ENCODE measurements around the gene ADAMTSL3. TPM values are rescaled to one million over a fixed set of nuclear protein-coding genes. Genes with fewer than 3 reads are reported as not detected.

The ADAMTSL3 gene
- total RNA-seq, 1 donor from 2014 or later: 13.2 TPM

- Mint-ChIP-seq H3K36me3 (no peaks in the 10 kb centered on the region), H3K27ac (no peak overlapping the region), H3K9me3 (peaks cover 4% of the 10 kb centered on the region), H3K4me1 (no peaks in the 10 kb centered on the region), H3K4me3 (no peak overlapping the region), H3K27me3 (ENCODE audit: low read depth) (peaks cover 13% of the 10 kb centered on the region)
- DNase-seq (ENCODE audit: low spot score in 2 of 2, unreplicated experiment in 2 of 2): no peak
- TF ChIP-seq CTCF (IDR thresholded peaks at IDR 0.05; ENCODE audit: unreplicated experiment): no peak
Measured at GRCh38 chr15:83943043-83943442, 289.1 kb downstream of the ADAMTSL3 start.

- Mint-ChIP-seq H3K9me3 (peaks cover 4% of the 10 kb centered on the region), H3K27me3 (ENCODE audit: low read depth) (peaks cover 10% of the 10 kb centered on the region), H3K4me1 (no peaks in the 10 kb centered on the region), H3K27ac (no peak overlapping the region), H3K4me3 (no peak overlapping the region), H3K36me3 (no peaks in the 10 kb centered on the region)
- DNase-seq (ENCODE audit: low spot score in 2 of 2, unreplicated experiment in 2 of 2): no peak
- no peak for TF ChIP-seq CTCF (IDR thresholded peaks at IDR 0.05; ENCODE audit: unreplicated experiment)
Measured at GRCh38 chr15:83943849-83944404, 290.0 kb downstream of the ADAMTSL3 start.

GRCh38 chr15:83947156-83947555 is 293.2 kb downstream of the ADAMTSL3 start:
- no peak for TF ChIP-seq CTCF (IDR thresholded peaks at IDR 0.05; ENCODE audit: unreplicated experiment)
- Mint-ChIP-seq H3K27me3 (ENCODE audit: low read depth) (peaks cover 12% of the 10 kb centered on the region), H3K36me3 (no peaks in the 10 kb centered on the region), H3K4me1 (no peaks in the 10 kb centered on the region), H3K9me3 (peaks cover 24% of the 10 kb centered on the region), H3K4me3 (no peak overlapping the region), H3K27ac (no peak overlapping the region)
- DNase-seq (ENCODE audit: low spot score in 2 of 2, unreplicated experiment in 2 of 2): no peak

- DNase-seq (ENCODE audit: low spot score in 2 of 2, unreplicated experiment in 2 of 2): no peak
- Mint-ChIP-seq H3K36me3 (no peaks in the 10 kb centered on the region), H3K4me3 (no peak overlapping the region), H3K4me1 (no peaks in the 10 kb centered on the region), H3K27me3 (ENCODE audit: low read depth) (peaks cover 16% of the 10 kb centered on the region), H3K27ac (no peak overlapping the region), H3K9me3 (peaks cover 30% of the 10 kb centered on the region)
- TF ChIP-seq CTCF (IDR thresholded peaks at IDR 0.05; ENCODE audit: unreplicated experiment): no peak
Measured at GRCh38 chr15:83954506-83954905, 300.6 kb downstream of the ADAMTSL3 start.

- peaks cover 24% of the 10 kb centered on the region for H3K27me3 Mint-ChIP-seq (ENCODE audit: low read depth)
- H3K36me3 Mint-ChIP-seq: no peaks in the 10 kb centered on the region
- TF ChIP-seq CTCF (IDR thresholded peaks at IDR 0.05; ENCODE audit: unreplicated experiment): no peak
- no peak overlapping the region for H3K27ac Mint-ChIP-seq
- peaks cover 29% of the 10 kb centered on the region for H3K9me3 Mint-ChIP-seq
- H3K4me3 Mint-ChIP-seq: no peak overlapping the region
- no peaks in the 10 kb centered on the region for H3K4me1 Mint-ChIP-seq
- no peak for DNase-seq (ENCODE audit: low spot score in 2 of 2, unreplicated experiment in 2 of 2)
Measured at GRCh38 chr15:83955806-83956265, 301.9 kb downstream of the ADAMTSL3 start.

GRCh38 chr15:83956887-83957286 is 303.0 kb downstream of the ADAMTSL3 start:
- no peak for TF ChIP-seq CTCF (IDR thresholded peaks at IDR 0.05; ENCODE audit: unreplicated experiment)
- Mint-ChIP-seq H3K27ac (no peak overlapping the region), H3K4me1 (no peaks in the 10 kb centered on the region), H3K27me3 (ENCODE audit: low read depth) (peaks cover 25% of the 10 kb centered on the region), H3K4me3 (no peak overlapping the region), H3K9me3 (peaks cover 29% of the 10 kb centered on the region), H3K36me3 (no peaks in the 10 kb centered on the region)
- DNase-seq (ENCODE audit: low spot score in 2 of 2, unreplicated experiment in 2 of 2): no peak
